DND-41 (cell line): ENCODE results near the gene ANKRD35.

ENCODE experiments used
- ATAC-seq: fragments of 200-7000 bp; cut with Tn5 transposase; 3 replicates; pipeline ENCODE4 v1.9.1; 2021; ENCODE audit warnings: low read depth; ENCODE audit not compliant: insufficient read depth
- DNase-seq: peaks from one replicate; pipeline ENCODE4 v3.0.0-alpha.2; 2020
- H2AFZ ChIP-seq: 2 replicates; pipeline ENCODE4 v1.6.0; 2012; ENCODE audit warnings: low read depth, low read length
- H3K27ac ChIP-seq: 2 replicates; pipeline ENCODE4 v1.5.1; 2012; ENCODE audit warnings: low read length, inconsistent platforms
- H3K27me3 ChIP-seq: fragments of 200-600 bp; sonication (generic); 2 replicates; pipeline ENCODE4 v1.6.0; 2012; ENCODE audit warnings: low read length, mild to moderate bottlenecking, inconsistent platforms; ENCODE audit not compliant: insufficient read depth, poor library complexity
- H3K36me3 ChIP-seq: 2 replicates; pipeline ENCODE4 v1.5.1; 2012; ENCODE audit warnings: low read length, inconsistent platforms; ENCODE audit not compliant: insufficient read depth
- H3K4me1 ChIP-seq: 2 replicates; pipeline ENCODE4 v1.5.1; 2012; ENCODE audit warnings: mild to moderate bottlenecking, low read length; ENCODE audit not compliant: insufficient read depth
- H3K4me2 ChIP-seq: 2 replicates; pipeline ENCODE4 v1.6.0; 2012; ENCODE audit warnings: mild to moderate bottlenecking, moderate library complexity, low read length, inconsistent platforms; ENCODE audit not compliant: insufficient read depth
- H3K4me3 ChIP-seq, 2 experiments: fragments of 200-600 bp in 1 of 2; shearing (Covaris generic) in 1 of 2; 2 replicates each; pipeline ENCODE4 v1.5.1; 2012 to 2016; ENCODE audit warnings: inconsistent platforms in 2 of 2, low read length in 2 of 2, mild to moderate bottlenecking in 2 of 2, low read depth in 1 of 2, moderate library complexity in 1 of 2
- H3K79me2 ChIP-seq: 2 replicates; pipeline ENCODE4 v1.6.0; 2012; ENCODE audit warnings: low read length, inconsistent platforms; ENCODE audit not compliant: insufficient read depth
- H3K9ac ChIP-seq: 2 replicates; pipeline ENCODE4 v1.6.0; 2012; ENCODE audit warnings: low read depth, mild to moderate bottlenecking, inconsistent platforms, low read length, moderate library complexity
- H3K9me3 ChIP-seq: 2 replicates; pipeline ENCODE4 v1.5.1; 2012; ENCODE audit warnings: low read length, moderate library complexity, mild to moderate bottlenecking, inconsistent platforms; ENCODE audit not compliant: insufficient read depth, severe bottlenecking
- H4K20me1 ChIP-seq: 2 replicates; pipeline ENCODE4 v1.6.0; 2012; ENCODE audit warnings: low read length; ENCODE audit not compliant: insufficient read depth
- CTCF ChIP-seq: IDR thresholded peaks from 2 replicates; pipeline ENCODE4 v1.5.1; 2012; ENCODE audit warnings: borderline replicate concordance, low read length, moderate library complexity, mild to moderate bottlenecking; ENCODE audit not compliant: poor library complexity, severe bottlenecking; ENCODE audit errors: extremely low read depth
- EZH2 ChIP-seq: IDR thresholded peaks from 3 replicates; pipeline ENCODE4 v1.6.1; 2012; ENCODE audit warnings: borderline replicate concordance, low read depth, mild to moderate bottlenecking, moderate library complexity, low read length, inconsistent platforms; ENCODE audit not compliant: severe bottlenecking

The ANKRD35 gene

GRCh38 chr1:145879775-145880174 is 5.9 kb downstream of the ANKRD35 start:
- Histone ChIP-seq H3K36me3 (no peaks in the 10 kb centered on the region), H3K79me2 (no peaks in the 10 kb centered on the region), H3K9me3 (no peaks in the 10 kb centered on the region), H2AFZ (no peak overlapping the region), H3K27ac (no peak overlapping the region), H3K4me3 (no peak overlapping the region), H3K4me2 (no peak overlapping the region), H3K9ac (no peak overlapping the region), H4K20me1 (no peaks in the 10 kb centered on the region; the same call in 1 of the 2 replicates), H3K27me3 (peaks cover 36% of the 10 kb centered on the region), H3K4me1 (no peaks in the 10 kb centered on the region)
- DNase-seq (no peak), ATAC-seq (no peak)
- no peak for TF ChIP-seq CTCF
- no peak for TF ChIP-seq EZH2

- Histone ChIP-seq H3K4me3 (no peak overlapping the region), H3K4me2 (no peak overlapping the region), H3K9ac (no peak overlapping the region), H3K9me3 (no peaks in the 10 kb centered on the region), H3K27me3 (peaks cover 27% of the 10 kb centered on the region), H3K4me1 (no peaks in the 10 kb centered on the region), H3K36me3 (no peaks in the 10 kb centered on the region), H4K20me1 (no peaks in the 10 kb centered on the region; the same call in 1 of the 2 replicates), H3K79me2 (no peaks in the 10 kb centered on the region), H3K27ac (no peak overlapping the region), H2AFZ (no peak overlapping the region)
- no peak for ATAC-seq
- no peak for DNase-seq
- TF ChIP-seq EZH2 (no peak), CTCF (no peak)
Measured at GRCh38 chr1:145878724-145879123, 6.9 kb downstream of the ANKRD35 start.

- Histone ChIP-seq H3K27ac (no peak overlapping the region), H3K4me1 (no peaks in the 10 kb centered on the region), H4K20me1 (no peaks in the 10 kb centered on the region; the same call in 1 of the 2 replicates), H3K4me2 (no peak overlapping the region), H2AFZ (no peak overlapping the region), H3K36me3 (no peaks in the 10 kb centered on the region), H3K79me2 (no peaks in the 10 kb centered on the region), H3K9me3 (no peaks in the 10 kb centered on the region), H3K27me3 (peaks cover 27% of the 10 kb centered on the region), H3K4me3 (no peak overlapping the region), H3K9ac (no peak overlapping the region)
- no peak for DNase-seq
- no peak for ATAC-seq
- TF ChIP-seq EZH2 (no peak), CTCF (no peak)
Measured at GRCh38 chr1:145877923-145878486, 7.7 kb downstream of the ANKRD35 start.
